ENCODE results near the gene UBE2O. TPM values are rescaled to one million over a fixed set of nuclear protein-coding genes. Genes with fewer than 3 reads are reported as not detected.
A peak's percentile ranks its signal among the peaks of the same experiment; 100 is the strongest.

The UBE2O gene
- total RNA-seq, 1 donor from 2014 or later, result 35.9 TPM

- intact Hi-C loops (cut with DNase I), result loop anchor here (10.0 kb wide), 1 partner anchor 155 kb away; no protein-coding TSS in a partner anchor
- DNase-seq (peak; percentile 25), ATAC-seq (ENCODE audit: poor library complexity) (no peak)
Observed at GRCh38 chr17:76469991-76470739, 17.2 kb upstream of the UBE2O start.

- DNase-seq (peak; percentile 30), ATAC-seq (ENCODE audit: poor library complexity) (no peak)
- intact Hi-C loops (cut with DNase I), result loop anchor here (10.0 kb wide), 1 partner anchor 155 kb away; no protein-coding TSS in a partner anchor
Observed at GRCh38 chr17:76469076-76469990, 16.4 kb upstream of the UBE2O start.

GRCh38 chr17:76468634-76469010 is 15.7 kb upstream of the UBE2O start:
- intact Hi-C loops (cut with DNase I), result loop anchor here (10.0 kb wide), 1 partner anchor 156 kb away; no protein-coding TSS in a partner anchor
- DNase-seq, result peak; percentile 33
- ATAC-seq (ENCODE audit: poor library complexity), result no peak

- no peak for ATAC-seq (ENCODE audit: poor library complexity)
- peak; percentile 34 for DNase-seq
- intact Hi-C loops (cut with DNase I), result loop anchor here (2.0 to 10.0 kb wide), 2 partner anchors 39 to 157 kb away; no protein-coding TSS in a partner anchor
Observed at GRCh38 chr17:76467809-76468633, 15.1 kb upstream of the UBE2O start.

- intact Hi-C loops (cut with DNase I), result loop anchor here (2.0 to 10.0 kb wide), 2 partner anchors 39 to 157 kb away; no protein-coding TSS in a partner anchor
- ATAC-seq (ENCODE audit: poor library complexity) (no peak), DNase-seq (peak; percentile 31)
Observed at GRCh38 chr17:76467366-76467765, 14.4 kb upstream of the UBE2O start, which contains the start of gene AANAT. Gene AANAT, plus strand, starts transcription at chr17:76467603. Its CDS starts 1,144 bp downstream, at chr17:76468747.

- no peak for ATAC-seq (ENCODE audit: poor library complexity)
- DNase-seq, result peak; percentile 17
- intact Hi-C loops (cut with DNase I), result loop anchor here (2.0 to 10.0 kb wide), 2 partner anchors 40 to 158 kb away; no protein-coding TSS in a partner anchor
Observed at GRCh38 chr17:76466775-76467130, 13.8 kb upstream of the UBE2O start.

GRCh38 chr17:76462556-76463290 is 9.8 kb upstream of the UBE2O start:
- ATAC-seq (ENCODE audit: poor library complexity), result no peak
- peak; percentile 27 for DNase-seq
- intact Hi-C loops (cut with DNase I), result loop anchor here (10.0 kb wide), 1 partner anchor 162 kb away; no protein-coding TSS in a partner anchor

DNA sequence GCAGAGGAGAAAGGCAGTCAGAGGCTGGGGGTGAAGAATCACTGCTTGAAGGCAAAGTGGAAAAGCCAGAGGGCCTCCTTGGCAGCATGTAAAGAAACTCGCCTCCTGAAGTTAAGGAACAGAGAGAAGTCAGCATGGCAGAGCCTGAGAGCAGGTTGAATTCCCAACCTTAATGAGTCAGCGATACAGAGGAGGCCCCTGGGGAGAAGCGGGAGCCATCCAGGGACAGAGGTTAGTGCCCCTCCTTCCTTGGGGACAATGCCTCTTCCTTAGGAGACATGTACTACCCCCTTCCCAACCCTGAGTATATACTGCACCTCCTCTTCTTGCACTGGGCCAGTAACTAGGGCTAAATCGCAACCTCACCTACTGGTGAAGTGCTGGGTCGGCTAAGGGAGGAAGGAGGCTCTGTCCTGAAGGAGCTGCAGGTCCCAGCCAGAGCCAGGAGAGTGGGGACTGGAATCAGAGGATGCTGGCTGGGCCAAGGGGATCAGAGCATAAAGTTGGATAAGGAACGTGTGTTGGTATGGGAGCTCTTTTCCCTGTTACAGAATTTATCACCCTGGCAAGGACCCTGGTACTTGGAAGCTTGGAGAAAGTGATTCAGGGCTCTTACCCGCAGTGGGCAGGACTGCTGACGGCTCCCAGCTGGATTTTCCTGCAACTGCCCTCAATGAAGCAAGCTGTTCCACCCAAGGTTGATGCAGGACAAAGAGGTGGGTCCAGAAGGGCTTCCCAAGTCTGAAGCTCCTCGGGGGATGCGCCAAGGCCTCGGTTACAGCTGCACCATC is 9.0 kb upstream of the UBE2O start:
- no peak for DNase-seq
- intact Hi-C loops (cut with DNase I), result loop anchor here (10.0 kb wide), 1 partner anchor 163 kb away; no protein-coding TSS in a partner anchor
- no peak for ATAC-seq (ENCODE audit: poor library complexity)

- intact Hi-C loops (cut with DNase I), result loop anchor here (5.0 to 10.0 kb wide), 2 partner anchors 52 to 165 kb away; no protein-coding TSS in a partner anchor
- no peak for DNase-seq
- ATAC-seq (ENCODE audit: poor library complexity), result no peak
Observed at GRCh38 chr17:76459674-76460073, 6.7 kb upstream of the UBE2O start.

GRCh38 chr17:76458580-76459490 is 5.9 kb upstream of the UBE2O start:
- ATAC-seq (ENCODE audit: poor library complexity), result peak; percentile 88
- DNase-seq, result peak; percentile 71
- intact Hi-C loops (cut with DNase I), result loop anchor here (5.0 kb wide), 1 partner anchor 52 kb away; no protein-coding TSS in a partner anchor

GRCh38 chr17:76453431-76453743 is 435 bp upstream of the UBE2O start:
- ATAC-seq (ENCODE audit: poor library complexity) (no peak), DNase-seq (no peak)
- intact Hi-C loops (cut with DNase I), result no loop called here

DNA sequence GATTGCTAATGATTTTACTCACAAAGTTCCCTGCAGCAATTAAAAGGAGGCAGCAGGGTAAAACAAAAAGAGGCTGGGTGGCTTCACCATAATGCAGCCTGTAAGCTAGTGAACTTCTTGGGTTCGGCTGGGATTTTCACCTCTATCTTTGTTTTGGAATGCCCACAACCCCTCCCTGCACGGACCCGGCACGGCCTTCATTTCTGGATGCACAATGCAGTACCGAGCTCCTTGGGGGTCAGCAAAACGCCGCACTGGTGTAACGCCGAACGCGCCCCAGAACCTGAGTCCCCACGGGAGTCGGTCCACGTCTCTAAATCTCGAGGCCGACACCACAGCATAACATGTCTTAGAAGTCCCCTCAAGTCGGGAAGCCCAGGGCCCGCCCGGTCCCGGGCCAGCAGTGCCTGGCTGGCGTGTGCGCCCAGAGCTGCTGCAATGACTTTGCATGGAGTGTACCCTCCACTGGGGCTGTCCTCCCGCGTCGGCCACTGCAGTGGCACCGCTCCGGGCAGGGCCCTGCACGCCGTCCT is 759 bp downstream of the UBE2O start:
- DNase-seq (no peak), ATAC-seq (ENCODE audit: poor library complexity) (peak; percentile 56)
- intact Hi-C loops (cut with DNase I), result no loop called here

DNA sequence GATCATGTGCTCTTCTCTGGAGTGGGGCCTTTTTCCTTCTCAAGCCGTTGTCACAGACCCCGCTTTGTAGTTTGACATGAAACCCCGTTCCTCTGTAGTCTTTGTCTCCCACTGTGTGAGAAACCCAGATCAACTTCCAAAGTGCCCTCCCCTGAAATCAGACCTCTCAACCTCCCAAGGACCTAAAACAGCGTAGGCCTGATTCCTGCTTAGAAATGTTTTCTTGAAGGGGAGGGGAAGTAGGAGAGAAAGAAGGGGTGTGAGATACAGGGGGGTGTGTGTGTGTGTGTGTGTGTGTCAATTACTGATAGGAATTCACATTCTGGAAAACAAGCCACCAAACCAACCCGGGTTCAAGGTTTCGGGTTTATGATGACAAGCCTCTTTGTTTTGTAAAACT is 1.4 kb downstream of the UBE2O start:
- DNase-seq (no peak), ATAC-seq (ENCODE audit: poor library complexity) (no peak)
- intact Hi-C loops (cut with DNase I), result no loop called here

- no peak for ATAC-seq (ENCODE audit: poor library complexity)
- intact Hi-C loops (cut with DNase I), result no loop called here
- no peak for DNase-seq
Observed at GRCh38 chr17:76449126-76449525, 3.8 kb downstream of the UBE2O start.

DNA sequence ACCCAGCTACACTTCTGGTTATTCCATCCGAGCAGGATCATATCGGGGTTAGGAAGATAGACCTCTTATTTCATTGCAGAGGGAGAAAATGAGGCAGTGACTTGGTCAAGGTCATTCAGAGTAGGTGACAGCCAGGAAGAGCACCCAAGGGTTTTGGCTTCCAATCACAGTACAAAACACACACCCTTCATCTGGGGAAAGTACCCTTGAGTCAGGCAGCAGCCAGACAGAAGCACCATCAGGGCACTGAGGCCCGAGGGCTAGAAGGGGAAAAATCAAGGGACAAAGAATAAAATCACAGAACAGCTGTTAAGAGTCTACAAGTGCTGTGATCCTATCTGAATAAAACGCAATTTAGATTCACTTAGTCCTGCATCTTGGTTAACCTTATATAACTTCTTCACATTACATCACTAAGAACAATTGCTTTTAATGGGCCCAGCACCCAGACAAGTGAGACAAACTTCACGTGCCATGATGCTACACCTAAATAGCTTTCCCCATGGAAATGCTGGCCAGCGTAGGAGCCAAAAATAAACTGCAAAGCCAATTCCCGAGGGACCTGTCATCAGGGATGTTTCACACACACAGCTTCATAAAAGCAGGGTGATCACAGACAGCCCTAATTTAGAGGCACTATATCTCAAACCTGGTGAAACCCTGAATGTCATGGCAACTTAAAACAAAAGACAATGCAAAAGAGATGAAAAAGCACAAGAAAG is 4.9 kb downstream of the UBE2O start:
- intact Hi-C loops (cut with DNase I), result no loop called here
- no peak for DNase-seq

More for the DNA sequence above, 4.9 kb downstream of the UBE2O start:
- peak; percentile 57 for ATAC-seq (ENCODE audit: poor library complexity)

Measured in Right ventricle myocardium superior (tissue), 1 donor.